Measurements from ENCODE around the gene LCAT. TPM values are rescaled to one million over a fixed set of nuclear protein-coding genes. Genes with fewer than 3 reads are reported as not detected.

Gene LCAT
- total RNA-seq, 1 experiment from 2014 or later = 17.8 TPM

- Mint-ChIP-seq H3K4me3 (no peak overlapping the region; a peak in 1 of 5 replicates), H3K27ac (no peak overlapping the region; a peak in 2 of 7 replicates), H3K9me3 (no peaks in the 10 kb centered on the region), H3K27me3 (ENCODE audit: low read depth) (peaks cover 23% of the 10 kb centered on the region), H3K4me1 (peaks cover 6 to 8% of the 10 kb centered on the region in 2 experiments), H3K36me3 (ENCODE audit: insufficient read depth in 1 of 3, low read depth in 3 of 3) (no peaks in the 10 kb centered on the region; a peak in 1 of 7 replicates)
- H2BK20ac ChIP-seq (ENCODE audit: low read depth, low read length, poor library complexity, severe bottlenecking) = no peak overlapping the region
- no CpG with 5 or more reads among the region's 11 CpGs for WGBS (ENCODE audit: extremely low coverage, insufficient read length, low lambda C conversion rate)
- no peaks in the 10 kb centered on the region for H4K20me1 ChIP-seq (ENCODE audit: control insufficient read depth, insufficient read depth, insufficient read length)
- no peak overlapping the region for H3K18ac ChIP-seq (ENCODE audit: insufficient read length, low read depth, low read length)
- no peak overlapping the region for H3K9ac ChIP-seq (ENCODE audit: extremely low read depth, insufficient read length, low read length)
- H2BK12ac ChIP-seq (ENCODE audit: insufficient read length, low read depth, low read length) = no peak overlapping the region
- no peak overlapping the region for H2AK5ac ChIP-seq (ENCODE audit: insufficient read length, low read length)
- no peak overlapping the region for H2BK5ac ChIP-seq (ENCODE audit: insufficient read length, low read length)
- H4K5ac ChIP-seq (ENCODE audit: insufficient read length, low read depth, low read length) = no peak overlapping the region
- TF ChIP-seq CTCF (conservative IDR thresholded peaks at IDR 0.05) = no peak
- no peaks in the 10 kb centered on the region for H3K79me2 ChIP-seq (ENCODE audit: insufficient read depth, low read length)
- H2AFZ ChIP-seq (ENCODE audit: low read length) = no peak overlapping the region
- H3K23me2 ChIP-seq (ENCODE audit: insufficient read length, low read depth, low read length, poor library complexity, severe bottlenecking) = no peaks in the 10 kb centered on the region
- H3K27me3 ChIP-seq (ENCODE audit: insufficient read depth, low read length) = no peaks in the 10 kb centered on the region
- no peak for DNase-seq
- H3K4ac ChIP-seq (ENCODE audit: low read depth, low read length) = no peak overlapping the region
- no peak overlapping the region for H4K8ac ChIP-seq (replicated peaks; ENCODE audit: insufficient read length, low read depth, low read length)
- H3K56ac ChIP-seq (ENCODE audit: insufficient read length, low read depth, low read length) = no peak overlapping the region
- no peak overlapping the region for H3K14ac ChIP-seq (ENCODE audit: insufficient read depth, low read length)
- H3K23ac ChIP-seq (ENCODE audit: insufficient read length, low read depth, low read length) = no peak overlapping the region
- H4K91ac ChIP-seq (ENCODE audit: insufficient read length, low read depth, low read length) = no peak overlapping the region
- no peaks in the 10 kb centered on the region for H3K79me1 ChIP-seq (ENCODE audit: insufficient read depth, low read depth, low read length, poor library complexity, severe bottlenecking)
- H3K9me3 ChIP-seq (ENCODE audit: control insufficient read depth, low read depth, low read length) = no peaks in the 10 kb centered on the region
- H2BK120ac ChIP-seq (ENCODE audit: low read depth, low read length, poor library complexity, severe bottlenecking) = no peak overlapping the region
- H3K4me1 ChIP-seq (ENCODE audit: insufficient read depth, low read length) = peaks cover 2% of the 10 kb centered on the region; the same call in 1 of the 2 replicates
- no peak overlapping the region for H3T11ph ChIP-seq (ENCODE audit: low read length)
- no peak overlapping the region for H3K4me2 ChIP-seq (ENCODE audit: insufficient read depth, insufficient read length, low read length)
- H3K27ac ChIP-seq (ENCODE audit: insufficient read length, low read depth, low read length) = no peak overlapping the region
- no peak overlapping the region for H2BK15ac ChIP-seq (ENCODE audit: low read depth, low read length)
Observed at GRCh38 chr16:67987460-67988160, 43.7 kb upstream of the LCAT start.

Data from H9 (cell line).